ENCODE data around the gene NUTM1. TPM values are rescaled to one million over a fixed set of nuclear protein-coding genes. Genes with fewer than 3 reads are reported as not detected.
"Not testable (repeated sequence)": the region's sequence is repeated elsewhere in the genome, so short reads cannot be mapped to it uniquely, and the experiment has no call there.

The NUTM1 gene
- total RNA-seq, 2 experiments from 2014 or later = not detected

DNA sequence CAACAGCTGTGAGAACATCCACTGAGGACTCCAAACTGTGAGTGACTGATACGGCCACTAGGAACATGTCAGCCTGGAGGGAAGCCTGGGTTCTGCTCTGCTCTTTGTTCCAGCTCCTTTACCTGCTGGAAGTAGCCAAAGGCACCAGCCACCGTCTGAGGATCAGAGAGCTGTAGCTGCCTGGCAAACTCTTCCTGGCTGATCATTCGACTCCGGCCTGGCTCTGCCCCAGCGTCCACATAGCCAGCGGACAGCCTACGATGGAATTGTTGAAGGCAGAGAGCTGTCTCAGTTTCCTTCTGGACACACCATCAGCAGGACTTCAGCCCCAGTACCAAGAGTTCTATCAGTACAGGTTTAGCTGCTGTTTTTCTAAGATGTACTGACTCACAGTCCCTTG, 18.2 kb downstream of the NUTM1 start:
- ATAC-seq (no peak), DNase-seq (no peak)
- Mint-ChIP-seq H3K4me3 (no peak overlapping the region), H3K4me1 (peaks cover 22% of the 10 kb centered on the region), H3K9me3 (ENCODE audit: low read depth) (no peaks in the 10 kb centered on the region), H3K36me3 (peaks cover 43% of the 10 kb centered on the region), H3K27ac (no peak overlapping the region), H3K27me3 (no peaks in the 10 kb centered on the region)
- CTCF ChIA-PET = interaction anchor here (1.1 to 3.0 kb wide), 2 partner anchors 18 to 119 kb away, joined by 4 to 12 read pairs; partner anchors contain the start of genes NOP10 and NUTM1

DNA sequence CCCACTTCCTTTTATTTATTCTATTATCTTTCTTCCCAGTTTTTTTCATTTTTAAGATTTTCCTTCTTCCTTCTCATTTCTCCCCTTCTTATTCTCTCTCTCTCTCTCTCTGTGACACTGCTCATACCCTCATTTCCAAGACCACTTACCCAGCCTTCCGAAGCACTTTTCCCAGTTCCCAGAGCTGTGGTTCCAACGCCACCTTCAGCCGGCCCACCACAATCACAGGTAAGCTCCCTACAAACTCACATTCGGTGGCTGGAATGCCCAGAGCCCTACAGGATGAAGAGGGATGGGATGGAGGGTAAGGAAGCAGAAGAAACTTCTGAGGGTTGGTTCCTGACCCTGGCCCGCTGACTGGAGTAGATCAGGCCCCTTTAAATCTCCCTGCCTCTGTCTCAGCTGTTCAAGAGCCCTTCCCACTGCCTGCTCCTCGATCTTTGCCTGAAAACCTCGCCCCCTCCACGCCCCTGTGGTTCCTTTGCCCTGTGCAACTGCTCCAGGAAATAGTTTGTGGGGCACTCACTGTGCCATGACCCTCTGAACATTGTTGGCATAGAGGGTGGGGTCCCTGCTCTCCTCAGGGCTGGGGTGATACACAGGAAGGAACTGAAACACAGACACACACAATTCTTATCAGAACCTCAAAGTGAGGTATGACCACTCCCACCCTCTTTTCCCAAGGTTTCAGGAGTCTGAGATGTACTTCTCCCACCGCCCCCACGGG, 19.1 kb downstream of the NUTM1 start:
- Mint-ChIP-seq H3K36me3 (peaks cover 43% of the 10 kb centered on the region), H3K27me3 (no peaks in the 10 kb centered on the region), H3K27ac (no peak overlapping the region), H3K4me1 (peaks cover 22% of the 10 kb centered on the region), H3K4me3 (no peak overlapping the region), H3K9me3 (ENCODE audit: low read depth) (no peaks in the 10 kb centered on the region)
- no peak for DNase-seq
- no peak for ATAC-seq
- CTCF ChIA-PET = interaction anchor here (3.0 kb wide), 1 partner anchor 19 kb away, joined by 12 read pairs; the partner anchor contains the start of genes NOP10 and NUTM1

DNA sequence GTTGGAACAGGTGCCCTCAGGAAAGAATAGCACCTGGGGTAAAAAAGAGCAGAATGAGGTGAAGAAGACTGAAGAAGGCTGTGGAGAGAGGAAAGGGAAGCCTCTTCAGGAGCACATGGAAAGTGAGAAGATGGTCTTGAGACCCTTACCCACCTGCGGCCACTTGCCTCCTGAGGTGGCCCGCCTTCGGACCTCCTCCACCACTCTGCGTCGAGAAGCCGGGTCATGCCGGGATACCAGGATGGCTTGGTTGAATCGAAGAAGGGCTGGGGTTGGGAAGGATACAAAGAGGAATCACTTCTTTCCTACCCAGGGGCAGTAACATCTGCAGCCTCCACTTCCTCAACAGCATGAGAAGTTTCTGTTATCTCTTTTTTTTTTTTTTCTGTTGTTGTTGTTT, 20.9 kb downstream of the NUTM1 start:
- Mint-ChIP-seq H3K27me3 (no peaks in the 10 kb centered on the region), H3K4me3 (no peak overlapping the region), H3K9me3 (ENCODE audit: low read depth) (no peaks in the 10 kb centered on the region), H3K4me1 (peaks cover 30% of the 10 kb centered on the region), H3K27ac (no peak overlapping the region), H3K36me3 (peaks cover 36% of the 10 kb centered on the region)
- ATAC-seq (no peak), DNase-seq (no peak)
- CTCF ChIA-PET = interaction anchor here (1.0 kb wide), 1 partner anchor 21 kb away, joined by 3 read pairs; the partner anchor contains the start of gene NOP10

DNA sequence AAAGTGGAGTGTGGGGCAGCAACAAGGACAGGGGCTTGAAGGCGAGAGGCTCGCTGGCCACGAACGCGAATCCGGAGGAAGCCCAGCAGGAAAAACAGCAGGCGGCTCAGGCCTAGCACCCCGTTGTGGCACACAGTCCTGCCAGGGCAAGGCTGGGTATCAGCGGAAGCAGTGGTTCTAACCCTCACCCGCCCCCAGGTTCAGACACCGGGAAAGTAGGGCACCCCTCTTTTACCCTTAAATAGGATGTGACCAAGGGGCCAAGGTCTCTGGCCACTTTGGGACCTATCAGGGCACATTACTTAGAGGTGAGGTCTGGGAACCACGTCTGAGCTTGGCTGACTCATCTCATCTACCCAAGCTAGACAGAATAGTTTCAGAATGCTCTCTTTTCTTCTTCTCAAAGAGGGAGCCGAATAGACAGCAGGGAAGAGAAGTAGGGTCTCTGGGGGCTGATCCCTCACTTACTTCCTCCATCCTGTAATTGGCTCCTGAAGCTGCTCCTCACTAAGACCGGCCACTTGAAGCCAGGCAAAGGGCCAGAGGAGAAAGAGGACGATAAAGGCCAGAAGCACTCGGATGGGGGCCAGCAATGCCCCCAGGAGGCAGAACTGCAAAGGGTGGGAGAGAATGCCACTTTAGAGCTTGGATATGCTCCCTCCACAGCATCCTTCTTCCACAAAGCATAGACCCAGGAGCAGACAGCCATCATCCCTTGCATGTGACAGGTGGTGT, 22.1 kb downstream of the NUTM1 start:
- Mint-ChIP-seq H3K27ac (peak overlapping the region; percentile 89), H3K4me1 (peaks cover 39% of the 10 kb centered on the region), H3K36me3 (peaks cover 30% of the 10 kb centered on the region), H3K4me3 (peak overlapping the region; percentile 96), H3K9me3 (ENCODE audit: low read depth) (no peaks in the 10 kb centered on the region), H3K27me3 (no peaks in the 10 kb centered on the region)
- CTCF ChIA-PET = interaction anchor here (1.0 to 4.1 kb wide), 11 partner anchors 8 to 302 kb away, joined by 3 to 55 read pairs (median 6); partner anchors contain the start of genes NOP10, NUTM1 and SLC12A6
- DNase-seq (no peak), ATAC-seq (no peak)

DNA sequence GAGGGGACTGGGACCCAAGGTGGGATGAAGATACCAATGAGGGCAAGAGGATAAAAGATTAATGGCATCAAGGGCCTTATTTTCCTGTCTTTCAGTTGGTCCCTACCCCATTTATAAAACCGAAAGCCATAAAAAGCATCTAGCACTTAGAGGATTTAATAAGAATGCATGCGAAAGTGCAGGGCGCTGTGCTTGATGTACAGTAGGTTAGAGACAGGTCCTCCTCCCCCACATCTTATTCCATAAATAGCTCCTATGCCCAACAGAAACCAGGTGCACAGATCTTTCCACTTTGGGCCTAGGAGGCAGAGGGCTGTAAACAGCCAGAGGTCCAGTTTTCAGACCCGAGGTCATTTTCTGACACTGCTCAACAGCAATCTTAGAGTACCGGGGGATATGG, 22.7 kb downstream of the NUTM1 start:
- CTCF ChIA-PET = interaction anchor here (1.0 to 4.1 kb wide), 12 partner anchors 8 to 303 kb away, joined by 3 to 55 read pairs (median 4); partner anchors contain the start of genes NOP10, NUTM1 and SLC12A6
- Mint-ChIP-seq H3K36me3 (peaks cover 27% of the 10 kb centered on the region), H3K4me1 (peaks cover 41% of the 10 kb centered on the region), H3K4me3 (peak overlapping the region; percentile 96), H3K9me3 (ENCODE audit: low read depth) (no peaks in the 10 kb centered on the region), H3K27me3 (no peaks in the 10 kb centered on the region), H3K27ac (peak overlapping the region; percentile 89)
- DNase-seq = no peak
- ATAC-seq = no peak

DNA sequence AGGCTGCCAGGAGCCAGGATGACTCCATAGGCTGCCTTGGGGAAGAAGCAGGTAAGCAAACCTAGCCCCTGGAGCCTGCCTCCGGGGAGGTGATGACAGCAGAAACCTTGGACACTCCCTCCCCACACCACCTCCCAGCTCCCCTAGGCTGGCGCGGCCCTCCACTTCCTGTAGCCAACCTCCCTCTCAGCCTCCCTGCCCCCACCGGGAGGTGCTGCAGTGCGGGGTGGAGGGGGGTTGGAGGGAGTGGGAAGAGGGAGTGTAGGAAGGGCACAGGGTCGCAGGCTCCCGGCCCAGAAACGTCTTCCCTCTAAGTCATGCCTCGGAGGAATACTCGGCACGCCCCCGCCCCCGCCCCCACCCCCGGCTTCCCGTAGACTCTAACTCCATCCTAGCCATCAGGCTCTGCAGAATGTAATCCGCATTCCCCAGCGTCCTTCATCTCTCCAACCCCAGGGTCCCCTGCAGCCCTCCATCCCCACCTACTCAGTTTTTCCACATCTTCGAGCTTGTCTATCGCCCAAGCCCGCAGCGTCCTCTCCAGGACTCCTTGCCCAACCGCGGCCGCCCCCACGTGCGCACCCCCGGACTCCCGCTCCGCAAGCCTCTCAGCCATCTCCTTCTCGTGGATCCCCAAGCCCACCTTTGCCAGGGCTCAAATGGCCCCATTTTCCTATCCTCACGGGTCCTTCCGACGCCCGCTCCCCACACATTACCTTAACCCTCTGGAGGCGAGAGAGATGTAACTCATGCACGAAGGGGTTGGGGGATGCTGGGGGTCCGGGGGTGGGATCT, 23.4 kb downstream of the NUTM1 start:
- ATAC-seq = peak; percentile 11
- no peaks in the 10 kb centered on the region for H3K27me3 Mint-ChIP-seq
- CTCF ChIA-PET = interaction anchor here (0.7 to 4.1 kb wide), 27 partner anchors 9 to 304 kb away, joined by 3 to 55 read pairs (median 6); partner anchors contain the start of genes EMC4, GOLGA8A, GOLGA8B and NOP10

DNA sequence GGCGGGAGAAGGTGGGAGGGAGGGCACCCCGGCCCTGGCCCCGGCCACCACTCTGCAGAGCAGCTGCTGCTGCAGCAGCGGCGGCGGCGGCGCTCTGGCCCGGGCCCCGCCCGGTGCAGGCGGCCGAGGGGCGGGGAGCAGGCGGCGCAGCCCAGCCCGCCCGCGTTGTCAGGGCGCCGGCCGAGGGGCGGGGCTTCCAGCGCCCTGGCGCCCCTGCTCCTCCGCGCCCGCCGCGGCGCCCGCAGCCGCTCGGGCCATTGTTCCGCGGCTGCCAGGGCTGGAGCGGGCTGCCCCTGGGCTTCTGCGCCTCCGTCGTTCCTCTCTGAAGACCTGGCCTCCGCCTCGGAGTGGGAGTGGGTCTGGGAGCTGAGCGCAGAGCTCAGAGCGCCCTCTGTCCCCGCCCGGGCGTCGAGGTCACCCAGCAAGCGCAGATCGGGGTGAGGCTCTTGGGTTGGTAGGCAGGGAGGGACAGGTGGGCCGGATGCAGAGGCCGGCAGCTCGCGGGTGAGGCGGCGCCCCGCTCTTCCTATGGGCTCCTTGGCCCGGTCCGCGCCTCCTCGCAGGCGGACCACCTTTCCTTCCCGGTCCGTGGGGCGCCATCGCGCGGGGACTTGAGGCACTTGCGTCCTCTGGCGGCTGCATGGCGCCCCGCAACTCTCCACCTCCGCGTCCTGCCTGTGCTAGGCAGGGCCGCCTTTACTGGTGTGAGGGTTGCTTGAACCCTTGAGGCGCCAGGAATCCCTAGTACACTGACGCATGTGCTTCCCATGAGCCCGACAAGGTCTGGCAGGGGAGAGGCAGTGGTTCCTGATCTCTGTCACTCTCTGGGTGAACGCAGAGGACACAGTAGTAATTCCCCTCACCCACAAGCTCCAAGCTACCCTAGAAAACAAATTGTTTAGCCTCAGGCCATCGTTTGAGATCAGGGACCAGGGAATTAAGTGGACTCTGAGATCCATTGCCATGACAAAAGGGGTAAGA, 24.3 kb downstream of the NUTM1 start, which contains the start of gene LPCAT4:
Gene LPCAT4, minus strand, starts transcription at position 96 of the 981 bp plus-strand sequence. CDS start 96 bp downstream, outside the sequence.
- Mint-ChIP-seq H3K27ac (peak within 1 kb of the TSS; percentile 97), H3K4me1 (peaks cover 41% of the 10 kb centered on the region), H3K9me3 (ENCODE audit: low read depth) (no peaks in the 10 kb centered on the region), H3K4me3 (peak within 1 kb of the TSS; percentile 96), H3K27me3 (no peaks in the 10 kb centered on the region), H3K36me3 (peaks cover 22% of the 10 kb centered on the region)
- ATAC-seq (peak; percentile 87), DNase-seq (peak; percentile 95)
- CTCF ChIA-PET = interaction anchor here (0.7 to 4.1 kb wide), 29 partner anchors 9 to 305 kb away, joined by 3 to 55 read pairs (median 6); partner anchors contain the start of genes EMC4, EMC7, GOLGA8A and GOLGA8B

More for the DNA sequence above, 23.4 kb downstream of the NUTM1 start:
- H3K4me1 Mint-ChIP-seq = peaks cover 41% of the 10 kb centered on the region
- H3K4me3 Mint-ChIP-seq = peak overlapping the region; percentile 96
- DNase-seq = peak; percentile 79
- H3K27ac Mint-ChIP-seq = peak overlapping the region; percentile 89
- H3K36me3 Mint-ChIP-seq = peaks cover 25% of the 10 kb centered on the region
- no peaks in the 10 kb centered on the region for H3K9me3 Mint-ChIP-seq (ENCODE audit: low read depth)

DNA sequence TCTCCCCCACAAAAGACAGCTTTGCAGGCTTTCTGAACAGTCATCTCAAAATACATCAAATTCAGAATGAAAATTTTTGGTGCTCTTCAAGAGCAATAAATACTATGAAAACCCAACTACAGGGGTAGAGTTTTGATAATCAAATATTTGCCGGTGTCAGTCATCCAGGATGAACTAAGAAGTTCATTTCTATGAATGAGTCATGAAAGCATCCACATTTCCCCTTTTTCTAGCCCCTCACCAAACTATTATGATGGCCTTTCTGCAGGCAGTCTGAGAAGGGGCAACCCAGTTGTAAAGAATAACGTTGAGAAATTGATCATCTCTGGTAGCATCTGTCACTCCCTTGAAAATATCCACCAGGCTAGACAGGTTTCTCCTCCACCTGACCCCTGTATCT, 27.0 kb downstream of the NUTM1 start:
- Mint-ChIP-seq H3K4me1 (peaks cover 29% of the 10 kb centered on the region), H3K27ac (no peak overlapping the region)

DNA sequence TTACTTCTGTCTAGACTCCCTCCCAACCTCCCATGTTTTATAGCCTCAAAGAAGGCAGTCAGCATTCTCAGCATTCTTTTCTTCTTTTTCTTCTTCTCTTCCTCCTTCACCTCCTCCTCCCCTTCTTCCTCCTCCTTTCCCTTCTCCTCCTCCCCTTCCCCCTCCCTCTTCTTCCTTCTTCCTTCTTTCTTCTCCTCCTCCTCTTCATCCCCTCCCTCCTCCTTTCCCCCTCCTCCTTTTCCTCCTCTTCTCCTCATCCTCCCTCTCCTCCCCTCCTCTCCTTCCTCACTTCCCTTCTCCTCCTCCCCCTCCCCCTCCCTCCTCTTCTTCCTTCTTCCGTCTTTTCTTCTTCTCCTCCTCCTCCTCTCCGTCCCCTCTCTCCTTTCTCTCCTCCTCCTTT, 27.5 kb downstream of the NUTM1 start:
- Mint-ChIP-seq H3K27ac (no peak overlapping the region), H3K4me3 (no peak overlapping the region), H3K4me1 (peaks cover 24% of the 10 kb centered on the region), H3K36me3 (peaks cover 5% of the 10 kb centered on the region), H3K27me3 (no peaks in the 10 kb centered on the region), H3K9me3 (ENCODE audit: low read depth) (no peaks in the 10 kb centered on the region)
- no peak for DNase-seq
- ATAC-seq = no peak
- CTCF ChIA-PET = no interaction called here

More for the DNA sequence above, 27.0 kb downstream of the NUTM1 start:
- CTCF ChIA-PET = no interaction called here
- Mint-ChIP-seq H3K27me3 (no peaks in the 10 kb centered on the region), H3K4me3 (no peak overlapping the region), H3K36me3 (peaks cover 5% of the 10 kb centered on the region), H3K9me3 (ENCODE audit: low read depth) (no peaks in the 10 kb centered on the region)
- ATAC-seq = no peak
- no peak for DNase-seq

DNA sequence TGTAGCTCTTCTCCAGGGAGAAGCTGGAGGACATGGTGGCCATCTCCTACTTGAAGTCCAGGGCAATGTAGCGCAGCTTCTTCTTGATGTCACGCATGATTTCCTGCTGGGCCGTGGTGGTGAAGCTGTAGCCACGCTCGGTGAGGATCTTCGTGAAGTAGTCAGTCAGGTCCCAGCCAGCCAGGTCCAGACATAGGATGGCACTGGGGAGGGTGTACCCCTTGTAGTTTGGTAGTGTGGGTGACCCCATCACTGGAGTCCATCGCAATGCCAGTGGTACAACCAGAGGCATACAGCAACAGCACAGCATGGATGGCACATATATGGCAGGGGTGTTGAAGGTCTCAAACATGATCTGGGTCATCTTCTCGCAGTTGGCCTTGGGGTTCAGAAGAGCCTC, 30.8 kb downstream of the NUTM1 start:
- no peaks in the 10 kb centered on the region for H3K27me3 Mint-ChIP-seq
- peaks cover 12% of the 10 kb centered on the region for H3K4me1 Mint-ChIP-seq
- H3K4me3 Mint-ChIP-seq = no peak overlapping the region
- no peak overlapping the region for H3K27ac Mint-ChIP-seq
- H3K9me3 Mint-ChIP-seq (ENCODE audit: low read depth) = no peaks in the 10 kb centered on the region
- peaks cover 6% of the 10 kb centered on the region for H3K36me3 Mint-ChIP-seq
- CTCF ChIA-PET = no interaction called here
- no peak for ATAC-seq
- no peak for DNase-seq

DNA sequence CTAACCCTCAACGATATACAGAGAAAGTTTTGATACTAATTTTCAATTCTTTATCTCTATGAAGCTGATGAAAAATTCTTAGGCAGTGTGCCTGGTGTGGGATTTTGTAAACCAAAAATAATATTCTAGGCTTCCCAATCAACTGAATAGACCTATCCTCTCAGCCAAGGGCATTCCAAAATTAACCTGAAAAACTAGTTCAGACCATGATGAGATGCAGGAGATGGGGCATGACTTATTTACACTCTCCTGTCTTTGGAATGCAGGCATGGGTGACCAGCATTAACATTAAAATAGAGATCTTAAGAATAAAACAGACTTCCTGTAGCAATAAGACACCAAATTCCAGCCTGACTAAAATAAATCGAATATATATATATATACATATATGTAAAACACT, 31.7 kb downstream of the NUTM1 start:
- CTCF ChIA-PET = no interaction called here
- H3K27ac Mint-ChIP-seq = no peak overlapping the region
- DNase-seq (no peak), ATAC-seq (no peak)
- no peaks in the 10 kb centered on the region for H3K27me3 Mint-ChIP-seq
- peaks cover 7% of the 10 kb centered on the region for H3K36me3 Mint-ChIP-seq
- H3K9me3 Mint-ChIP-seq (ENCODE audit: low read depth) = no peaks in the 10 kb centered on the region
- H3K4me1 Mint-ChIP-seq = peaks cover 6% of the 10 kb centered on the region
- H3K4me3 Mint-ChIP-seq = no peak overlapping the region

DNA sequence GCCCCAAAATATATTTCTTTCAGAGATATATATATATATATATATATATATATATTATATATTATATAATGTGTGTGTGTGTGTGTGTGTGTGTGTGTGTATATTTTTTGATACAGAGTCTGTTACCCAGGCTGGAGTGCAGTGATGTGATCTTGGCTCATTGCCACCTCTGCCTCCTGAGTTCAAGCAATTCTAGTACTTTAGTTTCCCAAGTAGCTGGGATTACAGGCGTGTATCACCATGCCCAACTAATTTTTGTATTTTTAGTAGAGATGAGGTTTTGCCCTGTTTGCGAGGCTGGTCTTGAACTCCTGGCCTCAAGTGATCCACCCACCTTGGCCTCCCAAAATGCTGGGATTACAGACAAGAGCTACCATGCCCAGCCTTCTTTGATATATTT, 32.4 kb downstream of the NUTM1 start:
- not testable (repeated sequence) for H3K9me3 Mint-ChIP-seq (ENCODE audit: low read depth); H3K4me3 Mint-ChIP-seq; H3K27ac Mint-ChIP-seq; H3K36me3 Mint-ChIP-seq; ATAC-seq; DNase-seq; H3K27me3 Mint-ChIP-seq; H3K4me1 Mint-ChIP-seq
- CTCF ChIA-PET = interaction anchor here (1.2 kb wide), 1 partner anchor 33 kb away, joined by 6 read pairs; the partner anchor contains the start of genes NOP10 and NUTM1

Data from activated CD8-positive, alpha-beta memory T cell treated with anti-CD3 and anti-CD28 coated beads, Interleukin-2, amount 10 ng/mL, durations not matched to agents 7 days and 5 days (primary cell).